Measurements from ENCODE around the gene COL5A3.
"Not testable (repeated sequence)": the region's sequence is repeated elsewhere in the genome, so short reads cannot be mapped to it uniquely, and the experiment has no call there.

COL5A3 gene

GRCh38 chr19:9968820-9969687 is 41.2 kb downstream of the COL5A3 start:
- no peak for DNase-seq

GRCh38 chr19:9967326-9967725 is 43.0 kb downstream of the COL5A3 start:
- DNase-seq: no peak

GRCh38 chr19:9966448-9966847 is 43.9 kb downstream of the COL5A3 start:
- DNase-seq: no peak

- no peak for DNase-seq
Observed at GRCh38 chr19:9966024-9966423, 44.3 kb downstream of the COL5A3 start.

GRCh38 chr19:9962623-9963290 is 47.5 kb downstream of the COL5A3 start:
- no peak for DNase-seq

GRCh38 chr19:9961103-9961502 is 49.2 kb downstream of the COL5A3 start:
- DNase-seq: no peak

GRCh38 chr19:9958379-9958821 is 51.9 kb downstream of the COL5A3 start:
- no peak for DNase-seq

GRCh38 chr19:9956956-9957355 is 53.3 kb downstream of the COL5A3 start:
- DNase-seq: no peak

- DNase-seq: no peak
Observed at GRCh38 chr19:9953802-9954542, 56.3 kb downstream of the COL5A3 start.

GRCh38 chr19:9952276-9952675 is 58.0 kb downstream of the COL5A3 start:
- DNase-seq: no peak

- no peak for DNase-seq
Observed at GRCh38 chr19:9947441-9947840, 62.9 kb downstream of the COL5A3 start.

GRCh38 chr19:9946528-9947125 is 63.7 kb downstream of the COL5A3 start:
- not testable (repeated sequence) for DNase-seq

- DNase-seq: no peak
Observed at GRCh38 chr19:9945319-9945966, 64.9 kb downstream of the COL5A3 start.

GRCh38 chr19:9943744-9944143 is 66.6 kb downstream of the COL5A3 start:
- no peak for DNase-seq

GRCh38 chr19:9941671-9942070 is 68.6 kb downstream of the COL5A3 start:
- no peak for DNase-seq

- DNase-seq: no peak
Observed at GRCh38 chr19:9941231-9941630, 69.1 kb downstream of the COL5A3 start.

GRCh38 chr19:9940778-9941177 is 69.5 kb downstream of the COL5A3 start:
- DNase-seq: no peak

GRCh38 chr19:9939301-9939913 is 70.9 kb downstream of the COL5A3 start:
- no peak for DNase-seq

- no peak for DNase-seq
Observed at GRCh38 chr19:9937001-9937411, 73.3 kb downstream of the COL5A3 start.

GRCh38 chr19:9936326-9937000 is 73.8 kb downstream of the COL5A3 start, which contains the start of gene OLFM2:
Gene OLFM2, minus strand, starts transcription at chr19:9936515. Its CDS starts 149 bp downstream, at chr19:9936366.
- peak; percentile 7 for DNase-seq

Measured in hematopoietic multipotent progenitor cell treated with erythropoietin and hydrocortisone succinate and interleukin-3 and kit ligand, for 6 days (in vitro differentiated cells).